Glutamatergic neuron (in vitro differentiated cells): Measurements from ENCODE around the gene ATG10. TPM values are rescaled to one million over a fixed set of nuclear protein-coding genes. Genes with fewer than 3 reads are reported as not detected.

Experiments used
- DNase-seq: peaks from one replicate; pipeline ENCODE4 v3.0.0; 2022
- H3K27ac Mint-ChIP-seq: one replicate; pipeline ENCODE4 v1.8.0; 2020; ENCODE audit warnings: mild to moderate bottlenecking, mixed read lengths, inconsistent platforms; ENCODE audit not compliant: unreplicated experiment
- H3K27me3 Mint-ChIP-seq: one replicate; pipeline ENCODE4 v1.8.0; 2020; ENCODE audit warnings: mild to moderate bottlenecking, moderate library complexity, mixed read lengths, inconsistent platforms; ENCODE audit not compliant: unreplicated experiment
- H3K36me3 Mint-ChIP-seq: one replicate; pipeline ENCODE4 v1.8.0; 2020; ENCODE audit warnings: mild to moderate bottlenecking, mixed read lengths, inconsistent platforms; ENCODE audit not compliant: unreplicated experiment
- H3K4me1 Mint-ChIP-seq: one replicate; pipeline ENCODE4 v1.8.0; 2020; ENCODE audit warnings: mild to moderate bottlenecking, low read depth, mixed read lengths, inconsistent platforms; ENCODE audit not compliant: unreplicated experiment
- H3K4me3 Mint-ChIP-seq: one replicate; pipeline ENCODE4 v1.8.0; 2020; ENCODE audit warnings: mild to moderate bottlenecking, mixed read lengths, inconsistent platforms; ENCODE audit not compliant: unreplicated experiment
- H3K9me3 Mint-ChIP-seq: one replicate; pipeline ENCODE4 v1.8.0; 2020; ENCODE audit warnings: mild to moderate bottlenecking, moderate library complexity, mixed read lengths, inconsistent platforms; ENCODE audit not compliant: unreplicated experiment
- total RNA-seq: library from RNA; stranded (reverse); fragmentation: NEBNext Ultra II Directional; extraction: Animal tissue kit (Norgen Biotek cat#: 25700); gene quantifications from one replicate; pipeline ENCODE4 v1.2.1, GENCODE V29; 2021; ENCODE audit not compliant: unreplicated experiment
- TF ChIP-seq, protein P1 (sequence below): fragments of 200-600 bp; sonication (generic); IDR thresholded peaks from one replicate; pipeline ENCODE4 v1.5.0; 2021; ENCODE audit not compliant: partially characterized antibody, unreplicated experiment

The ATG10 gene
- total RNA-seq, 1 donor from 2014 or later, result 12.1 TPM

DNA sequence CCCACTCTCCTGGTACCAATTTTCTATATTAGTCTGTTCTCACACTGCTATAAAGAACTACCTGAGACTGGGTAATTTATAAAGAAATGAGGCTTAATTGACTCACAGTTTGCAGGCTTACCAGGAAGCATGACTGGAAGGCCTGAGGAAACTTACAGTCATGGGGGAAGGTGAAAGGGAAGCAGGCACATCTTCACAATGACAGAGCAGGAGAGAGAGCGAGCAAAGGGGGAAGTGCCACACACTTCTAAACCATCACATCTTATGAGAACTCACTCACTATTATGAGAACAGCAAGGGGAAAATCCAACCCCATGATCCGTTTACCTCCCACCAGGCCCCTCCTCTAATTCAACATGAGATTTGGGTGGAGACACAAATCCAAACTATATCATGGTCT lies 72.2 kb downstream of the ATG10 start:
- no peak overlapping the region for H3K4me3 Mint-ChIP-seq
- TF ChIP-seq, protein P1, sequence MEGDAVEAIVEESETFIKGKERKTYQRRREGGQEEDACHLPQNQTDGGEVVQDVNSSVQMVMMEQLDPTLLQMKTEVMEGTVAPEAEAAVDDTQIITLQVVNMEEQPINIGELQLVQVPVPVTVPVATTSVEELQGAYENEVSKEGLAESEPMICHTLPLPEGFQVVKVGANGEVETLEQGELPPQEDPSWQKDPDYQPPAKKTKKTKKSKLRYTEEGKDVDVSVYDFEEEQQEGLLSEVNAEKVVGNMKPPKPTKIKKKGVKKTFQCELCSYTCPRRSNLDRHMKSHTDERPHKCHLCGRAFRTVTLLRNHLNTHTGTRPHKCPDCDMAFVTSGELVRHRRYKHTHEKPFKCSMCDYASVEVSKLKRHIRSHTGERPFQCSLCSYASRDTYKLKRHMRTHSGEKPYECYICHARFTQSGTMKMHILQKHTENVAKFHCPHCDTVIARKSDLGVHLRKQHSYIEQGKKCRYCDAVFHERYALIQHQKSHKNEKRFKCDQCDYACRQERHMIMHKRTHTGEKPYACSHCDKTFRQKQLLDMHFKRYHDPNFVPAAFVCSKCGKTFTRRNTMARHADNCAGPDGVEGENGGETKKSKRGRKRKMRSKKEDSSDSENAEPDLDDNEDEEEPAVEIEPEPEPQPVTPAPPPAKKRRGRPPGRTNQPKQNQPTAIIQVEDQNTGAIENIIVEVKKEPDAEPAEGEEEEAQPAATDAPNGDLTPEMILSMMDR, result no peak
- no peak overlapping the region for H3K27ac Mint-ChIP-seq
- no peak for DNase-seq
- no peaks in the 10 kb centered on the region for H3K27me3 Mint-ChIP-seq
- peaks cover 25% of the 10 kb centered on the region for H3K36me3 Mint-ChIP-seq
- peaks cover 7% of the 10 kb centered on the region for H3K9me3 Mint-ChIP-seq
- no peaks in the 10 kb centered on the region for H3K4me1 Mint-ChIP-seq

DNA sequence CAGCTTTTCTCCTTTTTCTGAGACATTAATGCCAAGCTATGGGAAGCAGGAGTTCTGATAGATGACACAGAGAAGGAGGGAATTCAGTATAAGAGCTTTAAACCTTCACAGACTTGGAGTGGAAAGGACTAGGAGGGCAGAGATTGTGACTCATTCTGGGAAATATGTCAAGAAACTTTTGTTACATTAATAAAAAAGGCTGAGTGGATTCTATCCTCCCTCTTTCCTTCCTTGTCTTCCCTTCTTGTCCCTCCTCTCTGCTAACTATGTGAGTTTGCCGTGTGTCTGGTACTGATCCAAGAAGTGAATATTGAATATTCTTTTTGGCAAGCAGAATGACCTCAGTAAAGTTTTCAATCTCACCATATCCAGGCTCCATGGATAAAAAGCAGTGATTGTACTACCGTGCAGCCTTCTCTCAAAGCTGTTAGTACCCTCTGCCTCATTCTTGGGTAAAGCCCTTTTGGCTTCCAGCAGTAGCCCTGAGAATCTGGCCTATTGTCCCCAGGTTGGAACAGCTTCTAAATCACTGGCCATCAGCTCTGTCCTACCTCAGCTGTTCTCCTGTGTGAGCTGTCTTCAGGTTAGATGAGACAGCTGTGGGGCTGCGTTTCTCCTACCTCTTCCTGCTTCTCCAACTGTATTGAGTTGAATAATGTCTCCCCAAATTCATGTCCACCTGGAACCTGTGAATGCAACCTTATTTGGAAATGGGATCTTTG lies 73.9 kb downstream of the ATG10 start:
- no peak overlapping the region for H3K27ac Mint-ChIP-seq
- H3K27me3 Mint-ChIP-seq, result no peaks in the 10 kb centered on the region
- TF ChIP-seq, protein P1, result no peak
- no peak for DNase-seq
- peaks cover 25% of the 10 kb centered on the region for H3K36me3 Mint-ChIP-seq
- no peak overlapping the region for H3K4me3 Mint-ChIP-seq
- peaks cover 7% of the 10 kb centered on the region for H3K9me3 Mint-ChIP-seq
- H3K4me1 Mint-ChIP-seq, result no peaks in the 10 kb centered on the region

DNA sequence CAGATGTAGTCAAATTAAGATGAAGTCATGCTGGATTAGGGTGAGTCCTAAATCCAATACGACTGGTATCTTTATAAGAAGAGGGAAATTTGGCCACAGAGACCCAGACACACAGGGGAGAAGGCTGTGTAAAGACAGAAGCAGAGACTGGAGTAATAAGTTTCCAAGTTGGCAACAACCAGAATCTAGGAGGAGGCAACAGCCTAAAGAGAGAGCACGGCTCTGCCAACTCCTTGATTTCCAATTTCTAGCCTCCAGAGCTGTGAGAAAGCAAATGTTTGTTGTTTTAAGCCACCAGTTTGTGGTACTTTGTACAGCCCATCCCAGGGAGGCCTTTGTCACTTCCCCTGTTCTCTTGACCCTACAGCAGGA lies 74.4 kb downstream of the ATG10 start:
- Mint-ChIP-seq H3K9me3 (peaks cover 7% of the 10 kb centered on the region), H3K27me3 (no peaks in the 10 kb centered on the region), H3K4me1 (no peaks in the 10 kb centered on the region), H3K27ac (no peak overlapping the region), H3K4me3 (no peak overlapping the region), H3K36me3 (peaks cover 25% of the 10 kb centered on the region)
- no peak for DNase-seq
- TF ChIP-seq, protein P1, result no peak

DNA sequence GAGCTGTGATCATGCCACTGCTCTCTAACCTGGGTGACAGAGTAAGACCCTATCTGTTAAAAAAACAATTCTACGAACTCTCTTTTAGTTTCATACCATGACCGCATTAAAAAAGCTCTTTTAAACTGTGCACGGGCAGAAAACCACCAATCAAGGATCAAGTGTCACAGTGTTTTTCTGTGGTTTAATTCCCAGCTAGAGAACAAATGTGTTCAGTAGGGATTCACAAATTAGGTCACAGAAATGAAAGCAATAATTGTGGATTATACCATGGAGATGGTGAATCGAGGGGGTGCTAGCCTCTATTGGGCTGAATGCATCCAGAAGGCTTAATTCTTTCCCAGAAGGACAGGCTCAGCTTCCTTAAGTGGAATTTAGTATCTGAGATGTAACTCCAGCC lies 79.1 kb downstream of the ATG10 start:
- no peak overlapping the region for H3K4me3 Mint-ChIP-seq
- H3K27me3 Mint-ChIP-seq, result peaks cover 2% of the 10 kb centered on the region
- H3K27ac Mint-ChIP-seq, result no peak overlapping the region
- no peak for DNase-seq
- H3K4me1 Mint-ChIP-seq, result no peaks in the 10 kb centered on the region
- no peaks in the 10 kb centered on the region for H3K9me3 Mint-ChIP-seq
- no peaks in the 10 kb centered on the region for H3K36me3 Mint-ChIP-seq
- TF ChIP-seq, protein P1, result no peak

DNA sequence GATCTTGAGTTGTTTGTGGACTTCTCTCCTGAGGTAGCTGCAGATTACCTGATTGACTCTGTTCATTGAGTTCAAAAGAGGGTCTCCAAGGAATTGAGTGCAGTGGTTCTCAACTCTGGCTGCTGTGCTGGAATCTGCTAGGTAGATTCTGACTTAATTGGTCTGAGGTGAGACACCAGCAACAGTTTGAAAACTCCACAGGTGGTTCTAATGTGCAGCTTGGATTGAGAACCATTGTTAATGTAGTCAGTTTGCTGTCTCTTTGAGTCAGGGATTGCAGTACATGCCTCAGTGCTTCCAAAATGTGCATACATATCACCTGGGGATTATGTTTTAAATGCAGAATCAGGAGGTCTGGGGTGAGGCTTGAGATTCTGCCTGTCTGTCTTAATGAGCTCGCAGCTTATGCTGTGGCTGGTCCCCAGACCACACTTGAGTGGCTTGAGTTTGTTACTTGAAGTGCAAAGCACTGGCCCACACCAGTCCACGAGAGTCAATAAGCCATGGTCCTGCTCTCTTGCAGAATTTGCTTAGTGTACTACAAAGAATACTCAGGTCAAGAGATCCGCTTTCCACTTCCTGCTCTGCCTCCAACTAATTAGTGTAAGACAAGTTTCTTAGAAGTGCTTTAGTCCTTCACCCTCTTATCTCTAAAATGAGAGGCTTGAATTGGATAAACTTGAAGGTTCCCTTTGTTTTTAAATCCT lies 82.3 kb downstream of the ATG10 start:
- DNase-seq, result no peak
- Mint-ChIP-seq H3K27ac (no peak overlapping the region), H3K27me3 (peaks cover 2% of the 10 kb centered on the region), H3K4me3 (no peak overlapping the region), H3K4me1 (peaks cover 15% of the 10 kb centered on the region), H3K9me3 (peaks cover 2% of the 10 kb centered on the region), H3K36me3 (no peaks in the 10 kb centered on the region)
- TF ChIP-seq, protein P1, result no peak
